NCI-H128 (cell line): Measurements from ENCODE around the gene FABP7.

Source experiments
- DNase-seq: peaks from one replicate; lab custom pipeline; 2025; ENCODE audit not compliant: unreplicated experiment; lab: John Stamatoyannopoulos, UW

FABP7 gene

DNA sequence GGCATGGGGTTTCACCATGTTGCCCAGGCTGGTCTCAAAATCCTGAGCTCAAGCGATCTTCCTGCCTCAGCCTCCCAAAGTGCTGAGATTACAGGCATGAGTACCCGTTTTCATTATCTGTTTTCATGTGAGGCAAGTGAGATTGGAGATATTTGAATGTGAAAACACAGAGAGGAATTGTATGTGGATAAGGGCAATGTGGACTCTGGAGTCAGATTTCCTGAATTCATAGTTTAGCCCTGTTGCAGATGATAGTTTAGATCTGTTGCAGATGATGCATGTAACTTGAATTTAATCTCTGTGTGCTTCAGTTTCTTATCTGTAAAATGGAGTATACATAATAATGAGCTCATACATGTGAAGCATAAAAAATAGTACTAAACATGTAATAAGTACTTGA is 13.2 kb downstream of the FABP7 start:
- no peak for DNase-seq

DNA sequence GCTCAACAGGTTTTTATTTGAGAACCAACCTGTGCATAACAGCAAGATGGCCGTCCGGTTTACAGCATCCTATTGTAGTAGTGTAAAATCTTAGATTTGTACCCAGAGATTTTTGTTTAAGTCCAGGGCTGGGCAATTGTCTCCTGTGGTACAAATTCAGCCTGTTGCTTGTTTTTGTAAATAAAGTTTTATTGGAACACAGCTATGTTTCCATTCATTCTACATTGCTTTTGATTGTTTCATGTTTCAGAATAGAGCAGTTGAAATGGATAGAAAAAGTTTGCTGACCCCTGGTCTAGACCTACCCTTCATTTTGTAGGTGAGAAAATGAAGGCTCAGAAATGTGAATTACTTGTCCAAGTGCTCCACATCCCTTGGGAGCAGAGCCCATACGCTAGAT is 18.0 kb downstream of the FABP7 start:
- DNase-seq, result no peak

DNA sequence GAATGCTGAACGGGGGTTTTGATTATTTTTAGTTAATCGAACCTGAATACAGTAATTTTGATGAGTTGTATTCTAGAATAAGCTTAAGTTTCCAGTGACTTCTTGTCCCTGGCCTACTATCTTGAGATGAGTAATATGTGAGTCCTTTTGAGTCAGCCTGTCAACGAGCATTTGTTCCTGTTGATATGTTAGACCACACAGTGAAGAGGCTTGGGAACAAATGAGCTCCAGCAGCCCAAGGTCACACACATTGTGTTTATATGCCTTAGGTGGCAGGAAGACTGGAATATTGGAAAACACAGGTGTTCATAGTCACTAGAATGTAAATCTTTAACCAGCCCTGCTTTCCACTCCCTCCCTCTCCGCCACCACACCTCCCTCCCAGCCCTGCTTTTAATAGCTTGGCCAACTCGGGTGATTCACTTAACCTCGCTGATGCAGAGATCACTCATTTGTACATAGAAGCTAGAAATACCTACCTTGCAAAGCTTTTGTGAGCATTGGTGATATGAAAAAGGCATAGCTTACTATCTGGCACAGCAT is 18.7 kb downstream of the FABP7 start:
- DNase-seq, result no peak

DNA sequence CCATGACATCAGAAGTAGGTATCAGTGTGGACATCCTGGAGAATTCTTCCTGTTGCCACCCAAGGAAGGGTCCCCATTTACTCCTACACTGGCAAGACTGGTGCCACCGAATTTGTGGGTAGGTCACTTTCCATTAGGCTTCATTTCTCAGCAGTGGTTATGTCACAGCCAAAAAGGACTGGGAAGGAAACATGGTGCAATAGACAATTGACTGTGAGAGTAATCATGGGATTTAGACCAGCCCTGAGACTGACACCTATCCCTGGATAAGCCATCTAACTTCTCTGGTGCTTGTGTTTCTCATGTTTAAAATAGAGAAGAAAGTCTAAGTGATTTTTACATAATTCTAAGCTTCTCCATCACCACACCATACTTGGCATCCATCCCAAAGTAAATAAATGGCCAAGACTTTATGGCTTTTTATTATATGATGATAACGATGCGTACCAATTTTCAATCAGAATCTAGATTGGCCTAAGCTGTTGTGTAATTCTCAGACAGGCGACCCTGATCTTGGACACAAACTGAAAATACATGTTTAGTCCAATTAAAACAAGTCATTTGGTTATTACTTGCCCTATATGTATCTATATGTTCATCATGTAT is 19.7 kb downstream of the FABP7 start:
- no peak for DNase-seq

DNA sequence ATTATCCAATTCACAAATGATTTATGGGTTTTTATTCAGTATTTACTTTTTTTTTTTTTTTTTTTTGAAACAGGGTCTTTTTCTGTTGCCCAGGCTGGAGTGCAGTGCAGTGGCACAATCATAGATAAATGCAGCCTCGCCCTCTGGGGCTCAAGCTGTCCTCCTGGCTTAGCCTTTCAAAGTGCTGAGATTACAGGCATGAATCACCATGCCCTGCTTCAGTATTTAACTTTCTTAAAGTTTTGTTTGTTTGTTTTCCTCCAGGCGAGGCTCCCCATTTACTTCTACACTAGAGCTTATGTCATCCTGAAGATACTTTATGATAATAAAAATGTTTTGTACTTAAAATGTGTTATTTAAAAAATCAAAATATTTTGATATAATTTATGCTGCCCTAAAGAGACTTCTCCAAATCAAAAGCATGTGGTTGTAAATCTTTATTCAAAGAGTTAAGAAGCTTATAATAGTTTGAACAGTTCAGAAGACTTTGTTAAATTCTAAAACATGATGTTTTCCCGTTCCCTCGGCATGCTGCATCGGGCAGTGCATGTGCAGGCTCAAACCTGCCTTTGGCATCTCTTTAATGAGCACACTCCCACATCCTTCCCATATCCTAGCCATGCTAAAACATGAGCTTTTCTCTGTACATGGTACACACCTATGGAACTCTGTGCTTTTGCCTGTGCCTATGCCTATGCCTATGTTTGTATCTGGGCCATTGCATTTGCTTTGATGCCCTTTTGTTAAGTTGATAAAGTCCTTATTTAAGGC is 20.6 kb downstream of the FABP7 start:
- DNase-seq, result no peak

DNA sequence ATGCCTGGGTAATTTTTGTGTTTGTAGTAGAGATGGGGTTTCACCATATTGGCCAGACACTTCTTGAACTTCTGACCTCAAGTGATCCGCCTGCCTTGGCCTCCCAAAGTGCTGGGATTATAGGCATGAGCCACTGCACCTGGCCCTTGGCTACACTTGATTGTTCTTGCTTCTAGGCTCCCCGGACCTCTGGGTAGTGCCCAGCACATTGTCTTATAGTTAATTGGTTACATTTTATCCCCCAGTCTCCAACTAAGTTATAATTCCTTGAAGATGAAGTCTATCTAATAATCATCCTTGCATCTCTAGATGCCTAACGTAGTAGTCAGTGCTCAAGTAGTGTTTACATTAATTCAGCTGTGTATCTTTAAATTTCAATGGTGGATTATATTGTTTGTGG is 21.4 kb downstream of the FABP7 start:
- no peak for DNase-seq

DNA sequence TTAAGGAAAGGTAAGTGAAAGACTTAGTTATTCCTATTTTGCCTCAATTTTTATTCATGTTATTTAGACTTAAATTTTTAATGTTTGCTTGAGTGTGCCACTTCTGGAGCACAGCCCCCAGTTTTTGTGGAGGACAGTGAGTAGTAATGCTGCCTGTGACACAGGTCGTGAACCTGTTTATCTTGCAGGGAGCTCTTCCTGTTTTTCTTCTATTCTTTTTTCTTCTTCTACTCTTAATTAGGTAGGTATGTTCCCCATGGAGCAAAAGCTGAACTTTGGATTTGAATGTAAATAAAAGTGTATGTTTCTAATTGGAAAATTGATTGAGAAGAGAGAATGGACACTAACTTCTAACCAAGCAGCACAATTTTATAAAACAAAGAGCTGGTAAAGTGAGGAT is 21.9 kb downstream of the FABP7 start:
- no peak for DNase-seq

DNA sequence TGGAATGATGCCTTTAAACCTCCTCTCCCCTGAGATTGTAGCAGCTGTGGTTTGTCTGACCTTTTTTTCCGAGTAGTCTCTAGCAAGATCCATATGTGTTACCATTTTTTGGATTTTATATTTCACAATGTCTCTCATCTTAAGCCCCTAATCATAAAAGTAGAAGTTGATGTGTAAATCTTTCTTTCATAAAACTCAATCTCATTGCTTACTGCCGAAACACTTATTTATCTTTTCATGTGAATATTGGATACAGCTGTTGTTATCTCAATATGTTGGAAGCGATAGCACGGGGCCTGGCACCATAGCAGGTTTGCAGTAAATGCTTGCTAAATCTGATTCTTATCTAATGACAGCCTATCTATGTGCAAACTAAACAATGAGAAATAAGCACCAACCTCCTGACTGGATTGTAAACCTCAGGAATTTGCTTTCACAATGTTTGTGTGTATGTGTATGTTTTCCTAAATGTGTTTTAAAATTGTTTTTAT is 23.7 kb downstream of the FABP7 start:
- no peak for DNase-seq

DNA sequence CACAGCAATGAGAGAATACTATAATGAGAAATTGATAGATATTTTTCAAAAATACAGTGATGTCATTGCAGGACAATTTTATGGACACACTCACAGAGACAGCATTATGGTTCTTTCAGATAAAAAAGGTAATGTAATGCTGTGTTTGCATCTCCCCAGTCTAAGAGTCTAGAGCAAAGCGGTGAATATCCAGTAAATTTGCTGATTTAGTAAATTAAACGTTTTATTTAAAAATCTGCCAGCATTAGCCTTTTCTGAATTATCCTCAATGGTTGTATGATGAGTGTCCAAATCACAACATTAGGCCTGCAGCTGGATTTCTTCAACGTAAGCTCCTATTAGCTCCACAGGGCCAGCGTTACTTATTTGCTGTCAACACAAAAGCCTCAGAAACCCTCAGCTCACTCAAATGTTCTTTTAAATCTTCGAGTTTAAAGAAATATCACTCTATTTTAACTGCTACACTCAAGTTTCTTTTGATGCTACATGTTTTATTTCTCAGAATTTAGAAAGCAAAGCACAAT is 25.5 kb downstream of the FABP7 start:
- DNase-seq, result no peak

DNA sequence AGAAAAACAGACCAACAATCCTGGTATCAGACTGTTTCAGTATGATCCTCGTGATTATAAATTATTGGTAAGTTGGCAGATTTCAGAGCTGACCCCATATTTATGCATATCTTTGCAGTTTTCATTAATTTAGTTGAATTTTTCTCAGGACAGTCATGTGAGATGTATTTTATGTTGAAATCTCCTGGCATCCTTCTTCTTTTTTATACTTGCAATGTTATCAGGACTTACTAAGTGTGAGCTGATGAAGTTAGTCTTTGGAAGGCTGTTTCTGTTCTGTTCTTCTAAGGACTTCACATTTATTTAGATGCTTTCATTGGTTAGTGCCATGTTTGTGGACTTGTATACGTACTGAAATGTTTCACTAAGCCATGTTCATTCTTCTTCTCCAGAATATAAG is 26.8 kb downstream of the FABP7 start:
- DNase-seq, result no peak

DNA sequence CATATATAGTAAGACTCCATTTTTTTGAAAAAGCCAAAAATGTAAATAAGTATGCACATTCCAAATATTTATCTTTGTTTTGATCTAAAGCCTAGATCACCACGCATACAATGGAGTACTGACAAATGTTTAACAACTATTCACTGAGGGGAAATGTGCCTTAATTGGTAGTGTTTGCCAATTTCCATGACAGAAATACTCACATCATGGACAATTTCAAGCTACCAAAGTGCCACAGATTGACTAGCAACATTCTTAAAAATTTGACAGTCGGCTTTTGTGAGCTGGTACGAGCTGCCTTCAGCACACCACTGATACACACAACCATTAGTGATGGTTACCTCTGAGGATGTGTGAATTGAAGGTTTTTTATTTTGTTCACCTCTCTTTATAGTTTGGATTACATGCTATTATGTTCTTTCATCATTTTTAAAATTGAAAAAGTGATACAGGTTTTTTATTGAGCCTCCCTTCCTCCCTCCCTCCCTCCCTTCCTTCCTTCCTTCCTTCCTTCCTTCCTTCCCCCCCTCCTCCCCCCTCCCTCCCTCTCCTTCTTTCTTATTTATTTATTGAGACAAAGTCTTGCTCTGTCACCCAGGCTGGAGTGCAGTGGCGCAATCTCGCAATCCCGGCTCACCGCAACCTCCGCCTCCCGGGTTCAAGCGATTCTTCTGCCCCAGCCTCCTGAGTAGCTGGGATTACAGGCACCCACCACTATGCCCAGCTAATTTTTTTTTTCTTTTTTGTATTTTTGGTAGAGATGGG is 28.8 kb downstream of the FABP7 start:
- DNase-seq, result no peak

DNA sequence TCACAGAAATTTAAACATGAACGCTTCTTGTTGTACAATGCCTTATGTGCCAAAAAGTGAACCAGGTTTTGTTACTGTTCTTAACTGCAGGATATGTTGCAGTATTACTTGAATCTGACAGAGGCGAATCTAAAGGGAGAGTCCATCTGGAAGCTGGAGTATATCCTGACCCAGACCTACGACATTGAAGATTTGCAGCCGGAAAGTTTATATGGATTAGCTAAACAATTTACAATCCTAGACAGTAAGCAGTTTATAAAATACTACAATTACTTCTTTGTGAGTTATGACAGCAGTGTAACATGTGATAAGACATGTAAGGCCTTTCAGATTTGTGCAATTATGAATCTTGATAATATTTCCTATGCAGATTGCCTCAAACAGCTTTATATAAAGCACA is 29.5 kb downstream of the FABP7 start:
- DNase-seq, result no peak

DNA sequence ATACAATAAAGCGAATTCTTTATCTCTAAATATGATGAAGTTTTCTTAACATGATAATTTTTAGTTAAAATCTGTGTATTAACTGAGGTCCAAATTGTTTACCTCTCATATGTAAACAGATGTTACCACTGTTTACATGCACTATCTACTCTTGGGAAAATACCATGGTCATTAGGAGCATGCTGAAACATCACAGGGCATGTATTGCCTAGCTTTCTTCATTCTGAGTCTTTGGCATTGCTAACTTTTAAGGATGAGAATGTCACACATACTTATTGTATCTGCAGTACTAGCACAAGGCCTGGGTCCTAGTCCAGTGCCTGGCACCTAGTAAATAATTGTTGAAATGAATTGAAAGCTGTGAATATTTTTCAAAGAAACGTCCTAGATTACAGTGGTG is 30.2 kb downstream of the FABP7 start:
- DNase-seq, result no peak

DNA sequence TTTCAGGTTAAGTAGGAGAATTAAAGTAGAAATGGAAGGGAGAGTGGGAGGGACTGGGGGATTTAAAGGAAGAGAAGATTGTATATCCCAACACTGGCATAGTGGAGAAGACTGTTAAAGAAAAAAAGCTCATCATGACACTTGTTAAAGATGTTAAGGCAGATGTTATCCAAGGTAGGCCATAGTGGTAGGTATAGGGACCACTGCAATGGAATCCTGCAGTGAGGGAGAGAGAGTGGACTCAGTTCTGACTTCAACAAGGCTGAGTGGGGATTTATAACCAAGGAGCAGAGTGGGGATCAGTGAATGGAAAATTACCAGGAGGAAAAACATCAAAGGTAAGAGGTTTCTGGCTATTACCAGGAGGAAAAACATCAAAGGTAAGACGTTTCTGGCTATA is 30.7 kb downstream of the FABP7 start:
- DNase-seq, result no peak

DNA sequence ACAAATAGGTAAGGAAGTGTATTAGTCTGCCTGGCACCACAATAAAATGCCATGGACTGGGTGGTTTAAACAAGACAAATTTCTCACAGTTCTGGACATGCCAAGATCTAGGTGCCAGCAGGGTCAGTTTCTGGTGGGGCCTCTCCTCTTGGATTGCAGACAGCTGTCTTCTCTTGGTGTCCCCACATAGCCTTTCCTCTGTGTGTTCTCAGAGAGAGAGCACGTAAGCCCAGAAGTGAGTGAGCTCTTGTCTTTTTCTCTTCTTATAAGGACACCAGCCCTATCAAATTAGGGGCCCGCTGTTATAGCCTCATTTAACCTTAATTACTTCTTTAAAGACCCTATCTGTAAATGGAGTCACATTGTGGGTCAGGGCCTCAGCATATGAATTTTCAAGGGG is 37.8 kb downstream of the FABP7 start:
- DNase-seq, result no peak

DNA sequence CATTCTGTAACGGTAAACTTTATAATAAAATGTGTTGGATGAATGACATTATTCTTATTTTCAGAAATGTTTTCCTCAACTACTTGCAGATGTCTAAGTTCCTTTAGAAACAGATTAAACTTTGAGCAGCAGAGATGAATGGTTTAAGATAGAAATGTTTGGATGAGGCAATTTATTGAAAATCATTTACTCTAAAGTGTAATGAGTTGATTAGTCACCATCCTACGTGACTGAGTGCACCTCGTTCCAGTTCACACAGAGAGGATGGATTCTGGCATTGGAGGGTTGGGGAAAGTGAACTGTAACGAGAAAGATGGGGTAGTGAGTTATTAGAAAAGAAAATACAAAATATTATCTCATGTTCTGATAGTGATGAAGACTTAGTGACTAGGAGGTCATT is 38.2 kb downstream of the FABP7 start:
- no peak for DNase-seq

DNA sequence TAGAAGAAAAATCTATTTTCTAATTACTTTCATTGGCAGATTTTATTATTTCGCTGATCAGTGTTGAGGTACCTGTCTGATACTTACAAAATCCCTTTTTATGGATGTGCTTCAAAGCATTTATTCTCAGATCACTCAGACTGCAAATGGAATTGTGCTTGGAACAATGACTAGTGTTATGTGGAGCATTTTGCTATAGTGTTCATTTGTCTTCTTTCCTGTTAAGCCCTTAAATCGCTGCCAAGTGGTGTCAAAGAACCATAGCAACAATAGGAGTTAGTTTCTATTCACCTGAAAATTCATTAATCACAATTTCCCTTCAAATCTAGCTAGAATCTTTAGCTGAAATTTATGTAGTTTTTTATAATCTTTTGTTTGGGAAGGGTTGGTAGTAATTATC is 39.4 kb downstream of the FABP7 start:
- DNase-seq, result peak; percentile 36

DNA sequence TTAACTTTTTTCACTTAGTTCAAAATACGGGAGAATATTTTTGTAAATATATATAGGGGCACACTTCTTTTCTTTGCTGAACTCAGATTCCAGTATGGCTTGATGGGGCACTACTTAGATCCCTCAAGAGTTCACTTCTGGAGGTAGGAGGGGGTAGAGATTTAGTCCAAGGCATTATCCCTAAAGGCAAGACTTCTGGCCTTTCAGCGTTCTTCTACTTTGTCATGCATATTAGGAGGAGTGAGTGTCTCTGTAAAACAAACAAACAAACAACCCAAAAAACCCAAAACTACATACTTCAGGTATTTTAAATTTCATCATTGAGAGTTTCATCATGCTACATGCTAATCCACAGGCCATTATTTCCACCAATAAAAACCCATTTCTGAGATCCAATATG is 41.6 kb downstream of the FABP7 start:
- no peak for DNase-seq

DNA sequence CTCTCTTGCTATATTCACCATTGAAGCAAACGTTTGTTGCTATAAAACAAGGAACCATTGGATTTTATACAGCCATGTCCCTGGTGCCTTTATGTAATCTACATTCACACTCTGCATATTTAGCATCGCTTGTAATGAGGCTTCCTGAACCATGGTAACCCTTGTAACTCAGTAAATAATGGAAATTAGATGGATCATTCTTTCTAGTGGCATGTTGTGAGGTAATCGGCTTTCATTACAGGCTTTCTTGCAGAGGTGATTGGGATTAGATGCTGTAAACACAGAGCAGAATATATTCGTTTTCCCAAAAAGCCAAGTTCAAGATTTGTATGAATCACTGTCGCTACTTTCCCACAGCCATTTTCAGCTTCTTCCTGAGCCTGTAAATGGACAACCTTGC is 45.6 kb downstream of the FABP7 start:
- no peak for DNase-seq

DNA sequence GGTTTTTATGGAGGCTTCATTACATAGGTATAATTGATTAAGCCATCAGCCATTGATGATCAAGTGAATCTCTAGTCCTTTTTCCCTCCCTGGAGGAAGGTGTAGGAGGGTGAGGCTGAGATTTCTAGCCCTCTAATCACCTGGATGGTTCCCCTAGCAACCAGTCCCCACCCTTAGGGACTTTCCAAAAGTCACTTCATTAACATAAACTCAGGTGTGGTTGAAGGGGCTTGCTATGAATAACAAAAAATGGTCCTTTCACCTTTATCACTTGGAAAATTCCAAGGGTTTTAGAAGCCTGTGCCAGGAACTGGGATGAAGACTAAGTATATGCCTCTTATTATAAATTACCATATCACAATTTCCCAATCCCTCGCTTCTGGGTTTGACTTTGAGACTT is 49.9 kb downstream of the FABP7 start:
- no peak for DNase-seq

DNA sequence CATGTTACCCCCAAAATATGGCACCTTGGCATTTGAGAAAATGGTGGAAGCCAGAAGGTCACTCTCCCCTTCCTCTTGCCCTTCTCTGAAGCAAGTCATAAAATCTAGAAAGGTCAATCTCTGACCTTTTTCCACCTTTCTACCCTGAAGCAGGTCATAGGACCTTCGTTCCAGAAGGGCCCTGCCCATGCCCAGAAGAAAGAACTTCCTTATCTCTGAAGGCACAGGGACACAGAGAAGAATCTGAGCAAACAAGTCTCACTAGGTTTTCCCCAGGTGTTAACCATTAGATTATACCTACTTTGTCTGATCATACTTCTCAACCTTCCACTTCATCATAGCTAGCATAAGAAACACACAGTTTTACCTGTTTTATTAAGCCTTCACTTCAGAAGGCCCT is 52.0 kb downstream of the FABP7 start:
- DNase-seq, result no peak

DNA sequence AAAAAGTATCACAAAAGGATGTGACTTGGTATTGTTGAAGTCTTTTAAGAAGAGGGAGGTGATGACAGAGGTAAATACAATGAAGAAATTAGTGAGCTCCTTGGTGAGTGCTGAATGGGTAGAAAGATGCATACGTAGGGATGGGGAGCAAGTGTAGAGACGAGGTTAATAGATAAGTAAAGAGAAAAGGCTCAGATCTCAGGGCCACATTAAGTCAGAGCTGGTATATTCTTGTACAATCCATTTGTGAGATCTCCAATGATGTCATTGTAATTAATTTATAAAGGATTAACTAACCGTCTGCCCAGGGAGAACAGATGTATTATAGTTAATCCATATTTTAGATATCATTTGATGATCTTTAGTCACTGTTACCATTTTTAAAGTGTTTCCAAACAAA is 52.9 kb downstream of the FABP7 start:
- DNase-seq, result no peak
